HG03060 (cell line): ENCODE data around the gene SUGT1.
A peak's percentile ranks its signal among the peaks of the same experiment; 100 is the strongest.
"Not testable (repeated sequence)": the region's sequence is repeated elsewhere in the genome, so short reads cannot be mapped to it uniquely, and the experiment has no call there.

Experiments
- ATAC-seq: cut with Tn5 transposase; IDR thresholded peaks from one replicate; pipeline ENCODE4 v1.9.1; 2021; ENCODE audit warnings: low read depth, moderate number of reproducible peaks; ENCODE audit not compliant: unreplicated experiment

The SUGT1 gene

GRCh38 chr13:52652196-52652979, at the start of gene SUGT1:
Gene SUGT1, plus strand, starts transcription at chr13:52652836. Its CDS starts 85 bp downstream, at chr13:52652921.
- peak; percentile 94 for ATAC-seq

GRCh38 chr13:52603316-52603715, 49.3 kb upstream of the SUGT1 start:
- not testable (repeated sequence) for ATAC-seq

- not testable (repeated sequence) for ATAC-seq
These were observed 46.5 kb upstream of the SUGT1 start for GRCh38 chr13:52606126-52606525.

GRCh38 chr13:52606795-52607194, 45.8 kb upstream of the SUGT1 start:
- ATAC-seq = not testable (repeated sequence)

GRCh38 chr13:52608184-52608583, 44.5 kb upstream of the SUGT1 start:
- not testable (repeated sequence) for ATAC-seq

- ATAC-seq = peak; percentile 63
These were observed 43.5 kb upstream of the SUGT1 start for GRCh38 chr13:52609013-52609606.

- not testable (repeated sequence) for ATAC-seq
These were observed 42.5 kb upstream of the SUGT1 start for GRCh38 chr13:52610158-52610557.

- no peak for ATAC-seq
These were observed 37.4 kb upstream of the SUGT1 start for GRCh38 chr13:52615134-52615801.

GRCh38 chr13:52615812-52616211, 36.8 kb upstream of the SUGT1 start:
- no peak for ATAC-seq

GRCh38 chr13:52617070-52618060, 35.3 kb upstream of the SUGT1 start:
- peak; percentile 87 for ATAC-seq

GRCh38 chr13:52631083-52631690, 21.4 kb upstream of the SUGT1 start:
- ATAC-seq = not testable (repeated sequence)

- ATAC-seq = no peak
These were observed 13.8 kb upstream of the SUGT1 start for GRCh38 chr13:52638666-52639328.

GRCh38 chr13:52642131-52642530, 10.5 kb upstream of the SUGT1 start, which contains the start of gene HNRNPA1L2:
Gene HNRNPA1L2, plus strand, starts transcription at chr13:52642431. Its CDS starts 62 bp downstream, at chr13:52642493.
- no peak for ATAC-seq

- ATAC-seq = no peak
These were observed 8.5 kb upstream of the SUGT1 start for GRCh38 chr13:52644108-52644507.

- ATAC-seq = no peak
These were observed 5.7 kb upstream of the SUGT1 start for GRCh38 chr13:52646967-52647366.

GRCh38 chr13:52650731-52651130, 1.9 kb upstream of the SUGT1 start:
- no peak for ATAC-seq

GRCh38 chr13:52651897-52652195, 790 bp upstream of the SUGT1 start:
- peak; percentile 1 for ATAC-seq

GRCh38 chr13:52652980-52653303, 306 bp downstream of the SUGT1 start:
- ATAC-seq = peak; percentile 14

- ATAC-seq = no peak
These were observed 6.7 kb downstream of the SUGT1 start for GRCh38 chr13:52659340-52659739.

- ATAC-seq = no peak
These were observed 11.6 kb downstream of the SUGT1 start for GRCh38 chr13:52664272-52664671.
